DMS53 (cell line): ENCODE data around the gene GCNT2.
A peak's percentile ranks its signal among the peaks of the same experiment; 100 is the strongest.
"Not testable (repeated sequence)": the region's sequence is repeated elsewhere in the genome, so short reads cannot be mapped to it uniquely, and the experiment has no call there.

Experiments used
- DNase-seq: peaks from one replicate; lab custom pipeline; 2025; lab: John Stamatoyannopoulos, UW

GCNT2 gene

GRCh38 chr6:10514049-10514780, 6.9 kb upstream of the GCNT2 start:
- no peak for DNase-seq

- DNase-seq: no peak
These were observed 4.2 kb upstream of the GCNT2 start for GRCh38 chr6:10516953-10517352.

- DNase-seq: peak; percentile 40
These were observed 2.4 kb upstream of the GCNT2 start for GRCh38 chr6:10518557-10519407.

- DNase-seq: not testable (repeated sequence)
These were observed 1.8 kb upstream of the GCNT2 start for GRCh38 chr6:10519408-10519697.

- no peak for DNase-seq
These were observed 683 bp upstream of the GCNT2 start for GRCh38 chr6:10520468-10520867.

GRCh38 chr6:10522929-10523573, 1.9 kb downstream of the GCNT2 start:
- no peak for DNase-seq

- no peak for DNase-seq
These were observed 5.0 kb downstream of the GCNT2 start for GRCh38 chr6:10526156-10526555.

- DNase-seq: peak; percentile 80
These were observed 7.2 kb downstream of the GCNT2 start for GRCh38 chr6:10528158-10528981.

- DNase-seq: peak; percentile 40
These were observed 8.2 kb downstream of the GCNT2 start for GRCh38 chr6:10529231-10529801.

- not testable (repeated sequence) for DNase-seq
These were observed 8.8 kb downstream of the GCNT2 start for GRCh38 chr6:10529828-10530374.

- DNase-seq: no peak
These were observed 10.4 kb downstream of the GCNT2 start for GRCh38 chr6:10531503-10531902.

- DNase-seq: no peak
These were observed 10.8 kb downstream of the GCNT2 start for GRCh38 chr6:10531942-10532341.

GRCh38 chr6:10532392-10532791, 11.2 kb downstream of the GCNT2 start:
- DNase-seq: no peak

GRCh38 chr6:10534419-10534762, 13.2 kb downstream of the GCNT2 start:
- DNase-seq: no peak

- DNase-seq: no peak
These were observed 14.0 kb downstream of the GCNT2 start for GRCh38 chr6:10535193-10535592.

GRCh38 chr6:10537726-10538125, 16.6 kb downstream of the GCNT2 start:
- no peak for DNase-seq

- no peak for DNase-seq
These were observed 19.1 kb downstream of the GCNT2 start for GRCh38 chr6:10540073-10540746.

GRCh38 chr6:10541591-10541990, 20.4 kb downstream of the GCNT2 start:
- DNase-seq: no peak

GRCh38 chr6:10542213-10542612, 21.1 kb downstream of the GCNT2 start:
- no peak for DNase-seq

- DNase-seq: no peak
These were observed 22.3 kb downstream of the GCNT2 start for GRCh38 chr6:10543488-10543887.

- DNase-seq: no peak
These were observed 24.3 kb downstream of the GCNT2 start for GRCh38 chr6:10545482-10545881.
